ENCODE data around the gene ALOX5. TPM values are rescaled to one million over a fixed set of nuclear protein-coding genes. Genes with fewer than 3 reads are reported as not detected.
A peak's percentile ranks its signal among the peaks of the same experiment; 100 is the strongest.

ALOX5 gene
- total and polyA plus RNA-seq, 2 of the 4 experiments (the other 2 are of a cell fraction): not detected

DNA sequence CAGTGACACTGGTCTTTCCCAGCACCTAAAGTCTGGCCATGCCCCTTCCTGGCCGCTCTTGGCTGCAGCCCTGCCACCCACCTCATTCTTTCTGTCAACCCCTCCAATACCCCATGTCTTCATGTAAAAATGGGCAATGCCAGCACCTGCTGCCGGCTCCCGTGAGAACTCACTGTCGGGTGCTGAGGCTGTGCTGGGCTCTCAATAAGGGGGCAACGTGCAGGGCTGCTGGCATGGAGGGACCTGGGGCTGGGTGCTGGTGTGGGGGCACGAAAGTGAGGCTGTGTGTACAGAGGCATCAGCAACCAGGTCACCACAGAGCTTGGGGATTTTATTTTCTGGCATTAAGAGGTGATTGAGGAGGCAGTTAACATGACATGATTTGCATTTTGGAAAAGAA is 65.3 kb downstream of the ALOX5 start (continued):
- TF ChIP-seq SMC3 (IDR thresholded peaks at IDR 0.05; ENCODE audit: low read depth, low read length): no peak

DNA sequence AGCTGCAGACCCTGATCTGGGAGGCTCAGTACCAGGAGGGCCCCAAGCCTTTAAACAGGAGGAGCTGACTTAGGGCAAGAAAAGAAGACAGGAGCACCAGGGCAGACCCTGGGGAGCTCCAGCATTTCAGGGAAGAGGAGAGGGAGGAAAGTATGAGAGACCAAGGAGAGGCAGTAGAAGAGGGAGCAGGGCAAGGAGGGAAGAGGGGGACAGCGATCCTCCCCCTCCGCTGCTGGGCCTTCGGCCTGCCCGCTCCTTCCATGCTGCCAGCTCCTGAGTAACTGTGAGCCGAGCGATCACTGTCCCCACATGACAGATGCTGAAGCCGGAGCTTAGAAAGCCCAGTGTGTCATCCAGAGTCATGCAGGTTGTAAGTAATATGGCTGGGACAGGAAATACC is 65.9 kb downstream of the ALOX5 start:
- H3K56ac ChIP-seq (ENCODE audit: extremely low read depth, insufficient read depth, low read length): no peak overlapping the region
- dilution Hi-C loops (cut with HindIII; ENCODE audit: low sequenced_read_pairs, unreplicated experiment) (no loop called here), intact Hi-C loops (cut with micrococcal nuclease) (no loop called here), in situ Hi-C loops (cut with MboI; ENCODE audit: low sequenced_read_pairs) (no loop called here)
- no peak overlapping the region for H2AK9ac ChIP-seq (replicated peaks; ENCODE audit: low read depth, low read length, poor library complexity)
- no peak overlapping the region for H3K18ac ChIP-seq (ENCODE audit: low read depth, low read length)
- ChIA-PET CTCF (interaction anchor here (1.1 kb wide), 1 partner anchor 9 kb away, joined by 3 read pairs; no protein-coding TSS in a partner anchor), POLR2A (ENCODE audit: unreplicated experiment) (no interaction called here)
- H3K79me1 ChIP-seq (ENCODE audit: low read depth in 1 of 2, low read length in 2 of 2): no peaks in the 10 kb centered on the region
- ATAC-seq (ENCODE audit: low read depth) (peak; percentile 53; the same call in 1 of the 2 replicates), DNase-seq (peak; percentile 9)
- H4K20me1 ChIP-seq (ENCODE audit: insufficient read depth, low read length): no peaks in the 10 kb centered on the region
- no peak overlapping the region for H3K4ac ChIP-seq (ENCODE audit: low read depth, low read length)
- TF ChIP-seq BHLHE40 (IDR thresholded peaks at IDR 0.05; ENCODE audit: low read depth, low read length): no peak
- TF ChIP-seq, protein P1, sequence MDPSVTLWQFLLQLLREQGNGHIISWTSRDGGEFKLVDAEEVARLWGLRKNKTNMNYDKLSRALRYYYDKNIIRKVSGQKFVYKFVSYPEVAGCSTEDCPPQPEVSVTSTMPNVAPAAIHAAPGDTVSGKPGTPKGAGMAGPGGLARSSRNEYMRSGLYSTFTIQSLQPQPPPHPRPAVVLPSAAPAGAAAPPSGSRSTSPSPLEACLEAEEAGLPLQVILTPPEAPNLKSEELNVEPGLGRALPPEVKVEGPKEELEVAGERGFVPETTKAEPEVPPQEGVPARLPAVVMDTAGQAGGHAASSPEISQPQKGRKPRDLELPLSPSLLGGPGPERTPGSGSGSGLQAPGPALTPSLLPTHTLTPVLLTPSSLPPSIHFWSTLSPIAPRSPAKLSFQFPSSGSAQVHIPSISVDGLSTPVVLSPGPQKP (IDR thresholded peaks at IDR 0.05; ENCODE audit: borderline replicate concordance, low read depth, low read length): no peak
- no peak for TF ChIP-seq RCOR1 (IDR thresholded peaks at IDR 0.05; ENCODE audit: insufficient replicate concordance, low read length)
- no peak for TF ChIP-seq RFX5 (IDR thresholded peaks at IDR 0.05; ENCODE audit: low read depth, low read length)
- TF ChIP-seq POLR2A (IDR thresholded peaks at IDR 0.05; ENCODE audit: low read depth, low read length): no peak
- no peak for TF ChIP-seq CHD1 (IDR thresholded peaks at IDR 0.05; ENCODE audit: low read depth, low read length)
- TF ChIP-seq MXI1 (IDR thresholded peaks at IDR 0.05; ENCODE audit: borderline replicate concordance, low read depth, low read length): no peak
- no peak for TF ChIP-seq RAD21 (IDR thresholded peaks at IDR 0.05; ENCODE audit: low read length)
- TF ChIP-seq MAFK (IDR thresholded peaks at IDR 0.05; ENCODE audit: low read depth, low read length): no peak
- TF ChIP-seq CTCF (conservative IDR thresholded peaks at IDR 0.05; ENCODE audit: low read depth, low read length): no peak
- no peak for TF ChIP-seq CEBPB (IDR thresholded peaks at IDR 0.05; ENCODE audit: low read depth, low read length)
- WGBS, 2 experiments (ENCODE audit: extremely low coverage in 2 of 2, insufficient read length in 1 of 2): no CpG with 5 or more reads among the region's 7 CpGs
- no peak overlapping the region for H4K5ac ChIP-seq (ENCODE audit: low read depth, low read length)
- peaks cover 3% of the 10 kb centered on the region for H3K4me1 ChIP-seq (ENCODE audit: control insufficient read depth, insufficient read depth, low read length)
- no peak overlapping the region for H3K14ac ChIP-seq (replicated peaks; ENCODE audit: low read depth, low read length)
- H3K9me1 ChIP-seq (ENCODE audit: insufficient read depth, low read length): no peaks in the 10 kb centered on the region
- H2BK120ac ChIP-seq (ENCODE audit: low read depth, low read length): no peak overlapping the region
- H2BK15ac ChIP-seq (ENCODE audit: low read depth, low read length): no peak overlapping the region
- H4K8ac ChIP-seq (ENCODE audit: low read depth in 2 of 2, low read length in 2 of 2): no peak overlapping the region
- no peak overlapping the region for H4K91ac ChIP-seq (ENCODE audit: insufficient read depth, low read depth, low read length)
- H2AK5ac ChIP-seq (ENCODE audit: low read depth, low read length): no peak overlapping the region
- H3K9me3 ChIP-seq (ENCODE audit: control insufficient read depth, insufficient read depth, low read length): no peaks in the 10 kb centered on the region
- no peak overlapping the region for H2BK20ac ChIP-seq (ENCODE audit: low read depth, low read length)
- H3K36me3 ChIP-seq (ENCODE audit: control insufficient read depth, insufficient read depth, low read length): no peaks in the 10 kb centered on the region
- no peak overlapping the region for H3K23ac ChIP-seq (ENCODE audit: low read depth, low read length)
- BruUV-seq (replicated peaks): no TSS peak
- H3K4me2 ChIP-seq (ENCODE audit: low read depth, low read length): no peak overlapping the region
- no peak overlapping the region for H3K9ac ChIP-seq (ENCODE audit: low read depth, low read length)
- H2BK5ac ChIP-seq (ENCODE audit: low read depth, low read length, poor library complexity, severe bottlenecking): no peak overlapping the region
- no peak overlapping the region for H3K4me3 ChIP-seq (ENCODE audit: insufficient read depth, low read depth, low read length)
- H3K27ac ChIP-seq (ENCODE audit: insufficient read depth, low read length): no peak overlapping the region
- peak overlapping the region; percentile 1 for H2AFZ ChIP-seq (replicated peaks; ENCODE audit: low read length, poor library complexity)
- H3K27me3 ChIP-seq (ENCODE audit: control insufficient read depth, insufficient read depth, low read length): peaks cover 5% of the 10 kb centered on the region; the same call in 1 of the 2 replicates

All from IMR-90 (cell line).